GM12874 (cell line): ENCODE measurements around the gene SYNE3.

Experiments used
- CTCF ChIP-seq: IDR thresholded peaks from 2 replicates; pipeline ENCODE4 v1.5.1; 2011; ENCODE audit warnings: low read depth, mild to moderate bottlenecking, control low read depth, low read length, moderate library complexity; ENCODE audit not compliant: insufficient read depth

SYNE3 gene

GRCh38 chr14:95538801-95539509 is 22.5 kb upstream of the SYNE3 start:
- no peak for TF ChIP-seq CTCF

GRCh38 chr14:95537298-95538089 is 21.0 kb upstream of the SYNE3 start:
- no peak for TF ChIP-seq CTCF

- TF ChIP-seq CTCF = no peak
These were observed 20.2 kb upstream of the SYNE3 start for GRCh38 chr14:95536671-95537070.

- TF ChIP-seq CTCF = no peak
These were observed 19.7 kb upstream of the SYNE3 start for GRCh38 chr14:95536036-95536593.

- TF ChIP-seq CTCF = no peak
These were observed 19.0 kb upstream of the SYNE3 start for GRCh38 chr14:95535226-95536021.

- TF ChIP-seq CTCF = no peak
These were observed 18.1 kb upstream of the SYNE3 start, which contains the start of gene GLRX5 for GRCh38 chr14:95534299-95535225. GLRX5 (plus strand) TSS chr14:95535050; CDS start chr14:95535090, 40 bp downstream.
